CD4-positive, alpha-beta T cell (primary cell): ENCODE results near the gene PLXDC2. TPM values are rescaled to one million over a fixed set of nuclear protein-coding genes. Genes with fewer than 3 reads are reported as not detected.

Source experiments
- ATAC-seq: fragments of 200-7000 bp; cut with Tn5 transposase; one replicate; pipeline ENCODE4 v1.10.0; 2022; ENCODE audit warnings: mild to moderate bottlenecking; ENCODE audit not compliant: poor library complexity
- CTCF ChIA-PET: fragments of 350-600 bp; sonication (Branson Sonifier 250); formaldehyde crosslinking; loops from one replicate; lab custom pipeline; 2021; ENCODE audit warnings: antibody characterized with exemption, inconsistent platforms; lab: Charles Lee
- POLR2A ChIA-PET: fragments of 350-600 bp; sonication (Branson Sonifier 250); formaldehyde crosslinking; loops from one replicate; lab custom pipeline; 2021; ENCODE audit warnings: antibody characterized with exemption, inconsistent platforms; lab: Charles Lee
- DNase-seq, 14 experiments: peaks; one replicate each; pipeline ENCODE4 v3.0.0-alpha.2; 2013 to 2020; ENCODE audit warnings: mixed read lengths in 2 of 14
- H3K27ac ChIP-seq, 2 donors: one replicate each; pipeline versions ENCODE4 v1.5.1 to v1.7.0; 2013; ENCODE audit warnings: low read length in 2 of 2, low read depth in 1 of 2, mild to moderate bottlenecking in 1 of 2
- H3K27me3 ChIP-seq, 2 experiments: 1 replicate in 1 of 2; 2 replicates in 1 of 2; pipeline versions ENCODE4 v1.6.1 to v1.7.0; 2013; ENCODE audit warnings: low read length in 2 of 2, control low read depth in 1 of 2, mild to moderate bottlenecking in 1 of 2, moderate library complexity in 1 of 2; ENCODE audit not compliant: insufficient read depth in 2 of 2, control insufficient read depth in 1 of 2
- H3K36me3 ChIP-seq: one replicate; pipeline ENCODE4 v1.6.1; 2013; ENCODE audit warnings: low read length, control low read depth; ENCODE audit not compliant: insufficient read depth
- H3K4me1 ChIP-seq: one replicate; pipeline ENCODE4 v1.6.1; 2013; ENCODE audit warnings: low read length, control low read depth; ENCODE audit not compliant: insufficient read depth
- H3K4me3 ChIP-seq: one replicate; pipeline ENCODE4 v1.5.1; 2013; ENCODE audit warnings: mild to moderate bottlenecking, low read length, moderate library complexity
- H3K9me3 ChIP-seq, 2 experiments: 1 replicate in 1 of 2; 2 replicates in 1 of 2; pipeline versions ENCODE4 v1.6.1 to v1.7.0; 2013; ENCODE audit warnings: low read length in 2 of 2, mild to moderate bottlenecking in 2 of 2, control low read depth in 1 of 2, moderate library complexity in 1 of 2; ENCODE audit not compliant: control insufficient read depth in 1 of 2, insufficient read depth in 1 of 2
- H3K27ac Mint-ChIP-seq: one replicate; pipeline ENCODE4 v1.8.0; 2020; ENCODE audit warnings: mixed read lengths
- H3K27me3 Mint-ChIP-seq: one replicate; pipeline ENCODE4 v1.8.0; 2021; ENCODE audit warnings: mixed read lengths
- H3K36me3 Mint-ChIP-seq: one replicate; pipeline ENCODE4 v1.8.0; 2021; ENCODE audit warnings: low read depth, mixed read lengths
- H3K4me1 Mint-ChIP-seq: one replicate; pipeline ENCODE4 v1.8.0; 2021; ENCODE audit warnings: low read depth, mixed read lengths
- H3K4me3 Mint-ChIP-seq: one replicate; pipeline ENCODE4 v1.8.0; 2020; ENCODE audit warnings: mild to moderate bottlenecking, mixed read lengths
- H3K9me3 Mint-ChIP-seq: one replicate; pipeline ENCODE4 v1.8.0; 2020; ENCODE audit warnings: mixed read lengths
- intact Hi-C, 2 experiments: fragments of 100-400 bp; cut with DNase I in 1 of 2; cut with micrococcal nuclease in 1 of 2; formaldehyde crosslinking; loops; one replicate each; pipeline versions ENCODE4 v1.15.1 to v1.9.0; 2023 to 2025; cut with DNase I, micrococcal nuclease
- total RNA-seq, 174 experiments: library from RNA in 2 of 174; stranded (reverse) in 2 of 174; gene quantifications; one replicate each; pipeline ENCODE4 v1.2.3 and lab custom pipeline; 2021 to 2026
- TF ChIP-seq, protein P1 (sequence below): fragments of 200-600 bp; IDR thresholded peaks from one replicate; pipeline ENCODE4 v1.8.0; 2022; ENCODE audit warnings: antibody characterized with exemption, mild to moderate bottlenecking

The PLXDC2 gene
- total RNA-seq, 2 experiments from 2014 or later: 0.41 to 0.61 TPM

DNA sequence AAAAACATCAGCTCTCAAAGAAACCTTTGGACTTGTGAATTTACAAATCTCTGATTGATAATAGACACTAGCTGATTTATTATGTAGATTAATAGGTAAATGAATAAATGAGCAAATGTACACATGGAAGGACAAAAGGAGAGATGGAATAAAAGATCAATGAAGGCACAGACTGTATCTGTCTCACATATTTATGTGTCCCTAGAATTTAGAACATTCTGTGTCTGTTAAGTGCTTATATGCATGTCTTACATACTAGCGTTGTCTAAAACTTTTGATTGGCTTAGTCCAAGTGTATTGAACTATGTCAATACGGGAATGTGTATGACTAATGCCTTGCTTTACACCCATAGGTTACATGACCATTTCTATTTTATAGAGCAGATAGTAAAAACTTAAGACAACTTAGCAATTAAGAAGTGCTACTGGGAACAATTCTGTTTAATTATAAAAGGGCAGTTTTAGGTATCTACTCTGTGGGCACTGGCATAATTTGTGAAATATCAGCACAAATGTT lies 140.3 kb downstream of the PLXDC2 start:
- Histone ChIP-seq H3K9me3 (no peaks in the 10 kb centered on the region), H3K4me1 (no peaks in the 10 kb centered on the region), H3K36me3 (no peaks in the 10 kb centered on the region), H3K27ac (no peak overlapping the region), H3K4me3 (no peak overlapping the region), H3K27me3 (no peaks in the 10 kb centered on the region)
- no peaks in the 10 kb centered on the region for H3K36me3 Mint-ChIP-seq
- no peaks in the 10 kb centered on the region for H3K4me1 Mint-ChIP-seq
- no peak for ATAC-seq
- H3K9me3 Mint-ChIP-seq: no peaks in the 10 kb centered on the region
- H3K27ac Mint-ChIP-seq: no peak overlapping the region
- H3K27me3 Mint-ChIP-seq: no peaks in the 10 kb centered on the region
- CTCF ChIA-PET: no interaction called here
- intact Hi-C loops: no loop called here
- TF ChIP-seq, protein P1, sequence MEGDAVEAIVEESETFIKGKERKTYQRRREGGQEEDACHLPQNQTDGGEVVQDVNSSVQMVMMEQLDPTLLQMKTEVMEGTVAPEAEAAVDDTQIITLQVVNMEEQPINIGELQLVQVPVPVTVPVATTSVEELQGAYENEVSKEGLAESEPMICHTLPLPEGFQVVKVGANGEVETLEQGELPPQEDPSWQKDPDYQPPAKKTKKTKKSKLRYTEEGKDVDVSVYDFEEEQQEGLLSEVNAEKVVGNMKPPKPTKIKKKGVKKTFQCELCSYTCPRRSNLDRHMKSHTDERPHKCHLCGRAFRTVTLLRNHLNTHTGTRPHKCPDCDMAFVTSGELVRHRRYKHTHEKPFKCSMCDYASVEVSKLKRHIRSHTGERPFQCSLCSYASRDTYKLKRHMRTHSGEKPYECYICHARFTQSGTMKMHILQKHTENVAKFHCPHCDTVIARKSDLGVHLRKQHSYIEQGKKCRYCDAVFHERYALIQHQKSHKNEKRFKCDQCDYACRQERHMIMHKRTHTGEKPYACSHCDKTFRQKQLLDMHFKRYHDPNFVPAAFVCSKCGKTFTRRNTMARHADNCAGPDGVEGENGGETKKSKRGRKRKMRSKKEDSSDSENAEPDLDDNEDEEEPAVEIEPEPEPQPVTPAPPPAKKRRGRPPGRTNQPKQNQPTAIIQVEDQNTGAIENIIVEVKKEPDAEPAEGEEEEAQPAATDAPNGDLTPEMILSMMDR: no peak
- no peak overlapping the region for H3K4me3 Mint-ChIP-seq
- no peak for DNase-seq
- POLR2A ChIA-PET: no interaction called here

DNA sequence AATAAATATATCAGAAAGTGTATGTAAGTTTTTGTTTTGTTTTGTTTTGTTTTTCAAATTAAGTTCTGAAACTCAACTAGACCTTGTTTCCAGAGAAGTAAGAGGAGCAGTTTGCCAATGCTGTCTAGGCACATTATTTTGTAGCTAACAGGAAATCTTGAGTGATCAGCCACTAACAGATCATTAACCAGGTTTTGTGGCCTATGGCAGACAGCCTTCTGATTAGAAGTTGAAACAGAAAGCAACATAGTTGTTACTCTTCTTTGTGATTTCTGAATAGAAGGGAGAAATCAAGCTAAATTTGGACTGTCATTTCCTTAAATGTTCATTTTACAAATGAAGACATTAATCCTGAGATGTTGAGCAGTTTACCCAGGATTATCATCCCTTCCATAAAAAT lies 142.6 kb downstream of the PLXDC2 start:
- Histone ChIP-seq H3K4me1 (no peaks in the 10 kb centered on the region), H3K27me3 (no peaks in the 10 kb centered on the region), H3K36me3 (no peaks in the 10 kb centered on the region), H3K27ac (no peak overlapping the region), H3K9me3 (peaks cover 0 to 6% of the 10 kb centered on the region in 2 experiments), H3K4me3 (no peak overlapping the region)
- no peak overlapping the region for H3K4me3 Mint-ChIP-seq
- TF ChIP-seq, protein P1: no peak
- DNase-seq (no peak), ATAC-seq (no peak)
- POLR2A ChIA-PET: no interaction called here
- H3K36me3 Mint-ChIP-seq: no peaks in the 10 kb centered on the region
- H3K4me1 Mint-ChIP-seq: no peaks in the 10 kb centered on the region
- intact Hi-C loops: no loop called here
- no peaks in the 10 kb centered on the region for H3K27me3 Mint-ChIP-seq
- H3K27ac Mint-ChIP-seq: no peak overlapping the region
- no peaks in the 10 kb centered on the region for H3K9me3 Mint-ChIP-seq
- CTCF ChIA-PET: no interaction called here

DNA sequence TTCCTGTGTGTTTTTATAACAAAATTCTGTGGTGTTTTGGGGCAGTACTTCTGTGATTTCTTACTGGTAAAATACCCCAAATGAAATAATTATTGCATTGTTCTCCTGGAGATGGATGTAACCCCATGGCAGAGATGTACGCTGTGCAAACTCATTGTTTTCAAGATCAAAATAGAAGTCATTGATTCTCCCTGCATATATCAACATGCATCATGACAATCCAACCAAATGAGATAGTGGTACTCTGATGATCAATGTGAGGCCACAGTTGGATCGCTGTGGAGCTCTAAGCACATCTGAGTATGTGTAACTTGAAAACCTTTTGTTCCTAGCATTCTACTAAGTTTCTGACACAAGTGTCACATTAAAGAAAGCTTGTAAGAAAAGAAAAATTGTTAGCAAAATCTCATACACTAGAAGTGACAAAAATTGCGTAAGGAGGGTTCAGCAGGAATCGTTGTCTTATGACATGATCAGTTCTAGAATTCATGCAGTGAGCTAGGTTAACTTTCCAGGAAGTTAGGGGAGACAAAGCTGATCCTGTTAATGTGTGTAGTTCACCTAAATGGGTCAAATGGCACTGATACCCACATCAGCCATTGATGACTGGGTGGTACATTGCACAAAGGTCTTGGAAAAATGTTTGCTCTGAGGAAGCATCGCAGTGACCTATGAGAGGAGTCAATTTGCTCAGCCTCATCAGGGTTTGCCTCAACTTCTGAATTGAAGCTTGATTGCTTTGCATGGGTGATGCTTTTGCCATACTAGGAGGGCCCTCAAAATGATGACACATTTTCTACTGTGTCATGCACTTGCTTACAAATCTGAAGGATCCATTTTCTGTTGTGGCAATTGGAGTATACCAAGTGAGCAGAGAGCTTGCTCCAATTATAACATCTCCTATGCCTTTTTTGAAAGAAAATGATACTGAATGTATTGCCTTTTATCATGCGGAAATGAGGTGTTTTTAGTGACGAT lies 145.1 kb downstream of the PLXDC2 start:
- ATAC-seq: no peak
- H3K4me3 ChIP-seq: no peak overlapping the region
- no peaks in the 10 kb centered on the region for H3K36me3 ChIP-seq
- DNase-seq: peak in 1 of 14 experiments; percentile 5
- ChIA-PET CTCF (no interaction called here), POLR2A (no interaction called here)
- Mint-ChIP-seq H3K27ac (no peak overlapping the region), H3K4me3 (no peak overlapping the region), H3K4me1 (no peaks in the 10 kb centered on the region), H3K36me3 (no peaks in the 10 kb centered on the region), H3K27me3 (no peaks in the 10 kb centered on the region), H3K9me3 (no peaks in the 10 kb centered on the region)
- no peaks in the 10 kb centered on the region for H3K4me1 ChIP-seq
- TF ChIP-seq, protein P1: no peak
- H3K27ac ChIP-seq: no peak overlapping the region
- no peaks in the 10 kb centered on the region for H3K27me3 ChIP-seq
- intact Hi-C loops: no loop called here
- H3K9me3 ChIP-seq: peaks cover 0 to 6% of the 10 kb centered on the region in 2 experiments
